D721Med (cell line): ENCODE data around the gene BNC2.

Experiments used
- DNase-seq: peaks from one replicate; pipeline ENCODE4 v3.0.0; 2011; ENCODE audit warnings: low spot score; ENCODE audit not compliant: insufficient read length
- FAIRE-seq: peaks from 2 replicates; lab custom pipeline; 2011; peaks lifted over from hg19 to GRCh38; lab: Jason Lieb, UNC
- CTCF ChIP-seq: IDR thresholded peaks from 2 replicates; pipeline ENCODE4 v1.5.1; 2012; ENCODE audit warnings: mild to moderate bottlenecking, control low read depth; ENCODE audit not compliant: insufficient read depth; ENCODE audit errors: missing control alignments

The BNC2 gene

GRCh38 chr9:16879416-16879815 is 8.9 kb upstream of the BNC2 start:
- no peak for TF ChIP-seq CTCF
- DNase-seq = no peak
- no peak for FAIRE-seq

- no peak for FAIRE-seq
- DNase-seq = no peak
- no peak for TF ChIP-seq CTCF
Observed at GRCh38 chr9:16877256-16877655, 6.8 kb upstream of the BNC2 start.

- FAIRE-seq (no peak), DNase-seq (no peak)
- TF ChIP-seq CTCF = no peak
Observed at GRCh38 chr9:16873126-16873802, 2.8 kb upstream of the BNC2 start.

- FAIRE-seq (no peak), DNase-seq (no peak)
- TF ChIP-seq CTCF = no peak
Observed at GRCh38 chr9:16871336-16872151, 1.1 kb upstream of the BNC2 start.

GRCh38 chr9:16869882-16870595 is 431 bp downstream of the BNC2 start:
- no peak for FAIRE-seq
- DNase-seq = no peak

More at GRCh38 chr9:16869882-16870595, 431 bp downstream of the BNC2 start:
- TF ChIP-seq CTCF = no peak
